Measurements from ENCODE around the gene GRK1.
A peak's percentile ranks its signal among the peaks of the same experiment; 100 is the strongest.

The GRK1 gene

DNA sequence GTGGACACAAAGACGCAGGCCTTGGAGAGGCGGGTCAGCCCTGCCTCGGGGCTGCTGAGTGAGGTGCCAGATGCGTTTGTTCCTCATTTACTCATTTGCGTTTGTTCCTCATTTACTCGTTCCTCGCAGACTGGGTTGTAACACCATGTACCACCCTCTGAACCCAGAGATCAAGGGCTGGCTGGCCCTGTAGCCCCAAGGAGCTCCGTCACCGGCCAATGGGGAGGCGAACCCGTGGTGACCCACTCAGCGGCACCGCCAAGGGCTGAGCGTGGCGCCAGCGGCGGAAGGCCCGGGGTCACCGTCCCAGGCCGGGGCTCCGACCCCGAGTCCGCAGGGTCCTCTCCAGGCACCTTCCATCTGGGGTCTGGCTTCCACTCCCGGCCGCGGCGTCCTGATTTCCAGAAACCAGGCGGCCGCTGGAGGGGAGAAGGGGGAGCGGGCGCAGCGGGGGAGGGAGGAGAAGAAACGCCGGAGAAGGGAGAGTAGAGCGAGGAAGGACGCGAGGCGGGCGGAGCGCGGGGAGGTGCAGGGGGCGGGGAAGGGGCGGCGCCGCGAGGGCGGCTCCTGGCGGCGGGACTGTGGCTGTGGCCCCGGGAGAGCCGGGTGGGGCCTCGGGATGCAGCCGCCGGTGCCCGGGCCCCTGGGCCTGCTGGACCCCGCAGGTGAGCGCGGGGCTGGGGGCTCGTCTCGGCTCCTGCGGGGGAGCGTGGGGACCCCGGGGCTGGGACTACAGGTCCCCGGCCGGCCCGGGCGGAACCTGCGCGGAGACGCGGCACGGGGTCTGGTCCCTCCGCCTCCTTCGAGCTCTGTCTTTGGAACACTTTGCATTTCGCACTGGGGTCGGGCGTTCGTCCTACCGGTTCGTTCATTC lies 91.9 kb downstream of the GRK1 start, which contains the start of gene TMEM255B:
Gene TMEM255B, plus strand, starts transcription at position 576 of the 874 bp plus-strand sequence. Its CDS starts 44 bp downstream, at position 620.
- DNase-seq (ENCODE audit: low read depth, low spot score), result peak; percentile 63

DNA sequence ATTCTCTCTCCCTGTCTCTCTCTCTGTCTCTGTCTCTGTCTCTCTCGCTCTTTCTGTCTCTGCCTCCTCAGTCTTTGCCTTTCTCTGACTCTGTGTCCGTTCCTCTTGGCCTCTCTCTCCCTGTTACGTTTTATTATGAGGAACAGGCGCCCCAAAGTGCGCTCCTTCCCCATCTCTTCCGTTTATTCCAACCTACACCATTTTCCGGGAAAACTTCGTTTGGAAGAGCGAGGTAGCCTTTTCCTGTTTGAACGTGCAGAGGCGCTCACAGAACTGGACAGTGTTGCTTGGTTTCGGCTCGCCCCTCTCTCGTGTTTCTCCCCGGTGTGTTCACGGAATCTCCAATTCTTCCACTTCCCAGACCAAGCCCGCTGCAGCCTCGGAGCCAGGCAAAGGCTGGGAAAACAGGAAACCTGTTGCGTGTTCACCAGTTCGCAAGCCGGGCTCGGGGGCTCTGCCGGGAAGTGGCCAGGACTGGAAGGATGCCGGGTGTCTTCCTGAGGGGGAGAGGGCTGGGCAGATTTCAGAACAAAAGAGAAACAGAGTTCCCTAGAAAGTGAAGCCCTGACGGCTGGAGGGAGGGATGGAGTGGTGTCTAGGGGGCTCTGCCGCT lies 92.6 kb downstream of the GRK1 start:
- peak; percentile 27 for DNase-seq (ENCODE audit: low read depth, low spot score)

DNA sequence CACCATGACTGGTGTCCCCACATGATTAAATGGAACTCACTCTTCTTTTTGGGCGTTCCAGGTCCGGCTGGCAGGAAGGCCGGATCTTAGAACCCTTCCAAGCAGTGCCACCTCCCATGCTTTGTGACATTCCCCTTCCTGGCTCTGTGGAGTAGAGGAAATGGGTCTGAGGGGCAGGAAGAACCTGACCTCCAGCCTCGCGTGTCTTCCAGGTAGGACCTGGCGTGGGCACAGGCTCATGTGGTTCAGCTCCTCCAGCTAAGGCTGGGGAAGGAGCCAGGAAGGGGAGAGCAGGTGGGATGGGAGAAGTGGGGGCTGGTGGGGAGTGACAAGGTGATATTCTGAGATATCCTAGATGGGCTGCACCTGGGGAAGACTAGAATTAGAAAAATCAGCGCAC lies 94.1 kb downstream of the GRK1 start:
- no peak for DNase-seq (ENCODE audit: low read depth, low spot score)

DNA sequence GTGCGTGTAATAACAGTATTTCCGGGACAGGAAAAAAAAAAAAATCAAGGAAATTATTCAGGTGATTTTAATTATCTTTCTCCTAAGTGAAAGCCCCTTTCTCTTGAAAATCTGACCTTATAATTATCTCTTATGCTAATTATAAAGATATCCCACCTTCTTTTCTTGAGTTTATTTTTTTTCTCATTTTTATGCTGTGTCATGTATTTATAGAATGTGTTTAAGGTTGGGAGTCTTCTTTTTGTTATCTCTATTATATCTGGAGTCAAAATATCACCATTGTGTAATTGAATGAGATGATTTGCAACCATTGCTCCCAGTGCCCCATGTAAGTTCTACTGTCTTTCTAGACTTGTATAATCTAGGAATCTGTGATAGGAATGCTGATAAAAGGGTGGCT lies 95.1 kb downstream of the GRK1 start:
- no peak for DNase-seq (ENCODE audit: low read depth, low spot score)

DNA sequence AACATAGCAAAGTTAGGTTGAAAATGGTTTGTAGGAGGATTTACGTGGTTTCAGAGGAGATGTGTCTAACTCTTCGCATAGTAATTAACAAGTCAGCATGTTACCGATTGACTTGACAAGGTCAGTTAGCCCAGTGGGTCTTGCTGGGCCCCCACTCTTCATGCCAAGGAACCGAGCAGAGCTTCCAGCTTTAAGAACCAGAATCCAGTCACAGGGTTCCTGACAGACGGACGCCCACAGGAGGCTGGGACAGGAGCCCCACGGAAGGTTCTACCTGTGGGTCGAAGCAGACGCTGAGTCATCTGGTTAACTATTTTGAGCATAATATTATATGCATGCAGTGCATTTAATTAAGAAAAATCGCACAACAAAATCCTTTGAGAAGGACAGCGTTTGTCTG lies 95.5 kb downstream of the GRK1 start:
- DNase-seq (ENCODE audit: low read depth, low spot score), result no peak

DNA sequence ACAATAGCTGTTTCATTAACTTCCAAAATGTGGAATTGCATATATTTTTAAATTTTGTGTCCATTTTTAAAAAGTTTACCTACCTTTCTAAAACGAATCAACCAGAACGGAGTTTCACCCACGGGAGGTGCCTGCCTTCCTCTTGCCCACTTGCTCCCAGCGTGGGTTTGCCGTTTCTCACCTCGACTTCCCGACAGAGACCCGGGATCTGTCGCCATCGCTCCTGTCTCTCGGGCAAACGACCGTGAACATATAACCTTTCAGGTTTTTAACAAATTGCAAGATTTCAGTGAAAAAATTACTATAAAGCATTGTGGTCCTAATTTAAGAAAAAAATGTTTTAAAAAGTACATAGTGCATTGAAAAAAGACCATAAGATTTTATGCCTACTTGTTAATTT lies 96.2 kb downstream of the GRK1 start:
- no peak for DNase-seq (ENCODE audit: low read depth, low spot score)

DNA sequence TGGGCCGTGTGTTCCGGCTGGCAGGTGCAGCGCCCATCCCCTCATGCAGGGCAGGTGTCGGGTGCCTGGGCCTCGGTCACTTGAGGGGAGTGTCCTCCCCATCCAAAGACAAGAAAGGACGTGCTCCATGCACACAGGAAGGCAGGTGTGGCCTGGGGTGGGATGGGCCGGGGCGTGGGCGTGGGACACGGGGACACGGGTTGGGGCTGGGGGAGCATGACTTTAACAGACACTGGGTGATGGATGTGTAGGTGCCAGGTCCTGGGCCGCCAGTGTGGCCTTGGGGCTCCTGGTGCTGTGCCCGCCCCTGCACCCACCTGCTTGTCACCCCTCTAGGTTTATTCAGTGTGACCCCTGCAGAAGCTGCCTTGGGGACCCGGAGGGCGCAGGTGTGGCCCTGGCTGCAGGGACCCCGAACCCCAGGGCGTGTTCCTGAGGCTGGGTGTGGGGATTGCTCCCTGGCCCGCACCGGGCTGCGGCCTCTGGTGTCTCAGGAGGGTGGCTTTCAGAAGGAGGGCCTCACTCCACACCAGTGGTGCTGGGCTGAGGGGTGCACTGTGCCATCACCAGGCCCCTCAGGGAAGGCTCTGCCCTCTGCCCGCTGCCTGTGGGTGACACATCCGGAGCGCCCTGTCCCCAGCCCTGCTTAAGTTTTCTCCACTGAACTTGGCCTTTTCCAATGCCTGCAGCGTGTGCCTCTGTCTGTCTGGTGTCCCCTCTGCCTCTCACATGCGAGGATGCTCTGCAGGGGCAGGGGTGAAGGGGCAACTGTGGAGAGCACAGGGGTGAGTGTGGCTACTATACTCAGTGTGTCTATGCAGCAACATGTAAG lies 97.2 kb downstream of the GRK1 start:
- DNase-seq (ENCODE audit: low read depth, low spot score), result no peak

DNA sequence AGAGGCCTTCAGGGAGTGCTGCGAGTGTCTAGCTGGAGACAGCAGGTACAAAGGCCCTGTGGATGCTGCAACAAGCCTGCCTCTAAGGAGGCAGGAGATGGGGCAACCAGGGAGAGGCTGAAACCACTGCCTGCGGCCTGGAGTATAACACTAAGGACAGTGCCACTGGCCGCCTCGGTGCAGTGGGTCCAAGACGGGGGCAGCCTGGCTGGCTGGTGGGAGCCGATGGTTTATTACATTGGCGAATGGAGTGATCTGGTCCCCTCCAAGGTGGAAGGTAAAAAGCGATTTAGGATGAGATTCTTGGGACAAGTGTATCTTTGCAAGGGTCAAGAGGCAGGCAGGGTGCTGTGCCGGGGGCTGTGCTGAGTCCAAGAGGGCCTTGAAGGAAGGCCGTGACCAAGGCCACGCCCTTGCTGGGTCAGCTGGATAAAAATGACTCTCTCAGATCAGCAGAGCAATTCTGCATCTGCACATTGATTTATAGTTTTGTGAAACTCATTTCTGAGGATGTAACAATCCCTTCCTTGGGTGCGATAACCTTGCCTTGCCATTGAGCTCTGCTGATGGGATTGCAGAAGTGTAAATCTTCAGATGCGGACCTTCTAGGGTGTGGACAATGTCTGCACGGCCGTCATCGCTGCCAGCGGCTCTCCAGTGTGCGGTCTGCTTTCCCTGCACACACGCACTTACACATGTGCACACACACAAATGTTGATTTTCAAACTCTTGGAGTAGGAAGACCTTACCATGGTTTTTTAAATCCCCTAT lies 98.0 kb downstream of the GRK1 start:
- no peak for DNase-seq (ENCODE audit: low read depth, low spot score)

DNA sequence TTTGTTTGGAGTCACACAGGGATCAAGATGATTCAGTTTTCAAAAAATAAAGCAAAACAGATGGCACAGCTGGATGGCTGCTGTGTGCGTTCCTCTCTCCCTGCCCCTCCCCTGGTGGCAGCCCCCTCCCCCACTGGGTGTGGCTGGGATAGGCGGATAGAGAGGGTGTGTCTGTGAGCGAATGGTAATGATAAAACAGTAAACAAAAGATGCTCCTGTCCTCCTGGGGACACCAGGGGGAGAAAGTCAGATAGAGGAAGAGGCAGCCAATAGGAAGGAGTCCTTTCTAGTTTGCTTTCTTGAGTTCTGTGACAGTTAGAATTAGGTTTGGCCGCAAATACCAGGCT lies 98.5 kb downstream of the GRK1 start:
- DNase-seq (ENCODE audit: low read depth, low spot score), result no peak

DNA sequence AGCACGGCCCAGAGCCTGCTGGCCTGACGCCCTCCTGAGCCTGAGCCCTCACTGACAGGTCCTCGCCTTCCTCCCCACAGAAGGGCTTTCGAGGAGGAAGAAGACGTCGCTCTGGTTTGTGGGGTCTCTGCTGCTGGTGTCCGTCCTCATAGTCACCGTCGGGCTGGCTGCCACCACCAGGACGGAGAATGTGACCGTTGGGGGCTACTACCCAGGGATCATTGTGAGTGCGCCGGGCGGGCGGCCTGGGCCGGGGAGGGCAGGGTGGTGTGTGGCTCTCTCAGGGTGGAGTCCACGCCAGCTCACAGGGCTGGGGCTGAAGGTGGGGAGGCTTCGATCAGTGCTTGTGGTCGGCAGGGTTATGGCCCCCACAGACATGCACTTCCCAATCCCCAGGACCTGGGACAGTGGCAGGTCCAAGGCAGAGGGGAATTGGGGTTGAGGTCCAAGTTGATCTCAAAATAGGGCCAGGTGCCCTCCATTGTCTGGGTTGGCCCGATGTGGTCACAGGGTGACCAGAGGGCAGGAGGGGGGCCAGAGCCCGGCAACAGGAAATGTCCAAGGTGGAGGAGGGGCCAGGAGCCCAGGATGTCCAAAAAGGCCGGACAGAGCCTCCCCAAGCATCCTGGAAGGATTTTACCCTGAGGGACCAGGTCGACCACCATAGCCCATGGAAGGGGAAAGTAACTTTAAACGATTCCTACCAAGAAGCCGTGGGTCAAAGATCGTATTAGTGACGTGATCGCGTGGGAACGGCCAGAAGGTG lies 99.2 kb downstream of the GRK1 start:
- no peak for DNase-seq (ENCODE audit: low read depth, low spot score)

DNA sequence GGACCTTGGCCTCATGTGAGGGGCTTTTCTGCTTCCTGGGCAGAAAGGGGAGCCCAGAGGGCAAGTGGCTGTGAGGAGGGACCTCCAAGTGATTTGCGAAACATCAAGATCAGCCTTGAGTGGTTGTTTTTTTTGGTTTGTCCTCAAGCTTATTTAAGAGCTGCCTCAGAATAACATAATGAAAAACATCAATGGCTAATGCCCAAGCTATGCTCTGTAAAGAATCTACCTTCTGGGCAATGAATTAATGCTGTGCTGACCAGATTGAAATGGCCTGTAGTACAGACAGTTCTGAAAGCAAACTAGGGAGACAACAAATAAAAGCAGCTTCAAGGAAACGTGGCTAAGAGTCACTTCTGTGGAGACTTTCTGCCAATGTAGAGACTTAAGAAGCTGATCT lies 100.3 kb downstream of the GRK1 start:
- DNase-seq (ENCODE audit: low read depth, low spot score), result no peak

DNA sequence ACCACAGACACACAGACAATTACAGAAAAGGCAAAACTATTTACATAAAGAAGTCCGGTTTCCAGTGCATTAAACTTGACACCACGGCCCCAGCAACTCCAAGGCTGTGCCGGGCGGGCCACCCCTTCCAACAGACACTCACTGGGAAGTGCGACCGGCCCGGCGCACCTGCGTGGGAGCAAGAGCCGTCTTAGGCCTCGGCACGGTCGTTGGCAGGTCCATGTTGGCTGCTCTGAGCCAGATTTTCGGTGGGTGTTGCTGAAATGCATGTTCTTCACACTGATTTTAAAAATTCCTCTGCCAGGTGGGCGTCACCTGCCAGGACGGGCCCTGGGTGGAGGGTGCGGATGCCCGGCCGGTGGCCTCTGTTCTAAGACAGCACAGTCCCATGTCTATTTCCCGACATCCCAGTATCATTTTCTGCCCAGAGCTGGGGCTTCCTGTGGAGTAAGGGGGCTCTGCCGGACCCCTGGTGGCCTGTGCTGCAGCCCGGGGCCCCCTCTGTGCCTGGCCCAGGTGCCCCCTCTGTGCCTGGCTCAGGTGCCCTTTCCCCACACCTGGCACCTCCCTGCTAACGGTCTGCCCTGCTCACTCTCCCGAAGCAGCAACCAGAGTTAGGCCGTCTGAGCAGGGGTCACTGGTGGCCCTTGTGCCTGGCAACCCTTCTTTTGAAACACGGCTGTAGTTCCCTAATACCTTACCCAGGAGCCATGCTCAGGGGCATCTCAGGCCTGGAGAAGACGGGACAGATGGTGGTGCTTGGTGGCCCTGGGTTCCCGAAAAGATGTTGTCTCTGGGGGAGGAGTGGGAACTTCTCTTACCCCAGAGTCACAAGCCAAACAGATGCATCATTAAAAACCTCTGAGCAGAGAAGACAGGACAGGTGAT lies 101.2 kb downstream of the GRK1 start:
- DNase-seq (ENCODE audit: low read depth, low spot score), result no peak

DNA sequence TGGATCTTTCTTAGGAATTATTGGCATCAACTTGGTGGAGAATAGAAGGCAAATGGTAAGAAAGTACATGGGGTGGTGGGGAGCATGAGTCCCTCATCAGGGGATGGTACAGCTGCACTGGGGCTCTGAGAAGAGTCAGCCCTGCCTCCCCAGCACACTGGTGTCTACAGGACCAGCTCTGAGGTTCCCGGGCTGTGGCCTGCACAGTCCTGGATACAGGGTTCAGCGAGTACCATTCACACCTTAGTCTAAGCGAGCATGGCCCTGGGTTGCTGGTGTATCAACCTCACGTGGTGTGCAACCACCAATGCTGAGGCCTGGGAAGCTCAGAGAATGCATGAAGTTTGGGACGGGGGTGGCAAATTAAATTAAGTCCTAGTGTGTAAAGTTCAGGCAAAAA lies 102.1 kb downstream of the GRK1 start:
- DNase-seq (ENCODE audit: low read depth, low spot score), result no peak

DNA sequence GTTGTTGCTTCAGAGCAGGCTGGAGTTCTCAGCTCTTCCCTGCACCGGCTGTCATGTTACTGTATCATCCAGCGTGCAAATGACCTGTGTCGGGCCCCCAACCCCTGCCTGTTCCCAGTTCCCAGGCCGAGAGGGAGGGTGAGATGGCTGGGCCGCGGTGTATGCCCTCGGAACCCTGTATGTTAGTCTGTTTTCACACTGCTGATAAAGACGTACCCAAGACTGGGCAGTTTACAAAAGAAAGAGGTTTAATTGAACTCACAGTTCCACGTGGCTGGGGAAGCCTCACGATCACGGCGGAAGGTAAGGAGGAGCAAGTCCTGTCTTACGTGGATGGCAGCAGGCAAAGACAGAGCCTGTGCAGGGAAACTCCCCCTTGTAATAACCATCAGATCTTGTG lies 102.9 kb downstream of the GRK1 start:
- no peak for DNase-seq (ENCODE audit: low read depth, low spot score)

DNA sequence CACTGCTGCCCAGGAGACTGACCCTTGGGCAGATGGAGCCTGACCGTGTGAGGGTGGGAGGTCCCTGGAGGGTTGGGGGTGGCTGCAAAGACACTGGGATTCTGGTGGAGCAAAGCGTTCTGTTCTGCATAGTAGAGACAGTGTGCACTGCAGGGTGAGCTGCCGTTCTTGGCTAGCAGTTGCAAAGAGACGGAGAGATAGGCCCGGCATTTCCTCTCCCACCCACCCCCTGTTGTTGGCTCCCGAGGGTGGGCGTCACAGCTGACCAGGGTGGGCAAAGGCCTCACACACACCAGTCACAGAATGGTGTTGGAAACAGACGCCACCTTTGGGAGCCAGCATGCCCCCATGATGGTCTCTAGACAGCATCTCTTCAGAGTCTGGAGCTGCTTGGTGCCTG lies 103.4 kb downstream of the GRK1 start:
- no peak for DNase-seq (ENCODE audit: low read depth, low spot score)

DNA sequence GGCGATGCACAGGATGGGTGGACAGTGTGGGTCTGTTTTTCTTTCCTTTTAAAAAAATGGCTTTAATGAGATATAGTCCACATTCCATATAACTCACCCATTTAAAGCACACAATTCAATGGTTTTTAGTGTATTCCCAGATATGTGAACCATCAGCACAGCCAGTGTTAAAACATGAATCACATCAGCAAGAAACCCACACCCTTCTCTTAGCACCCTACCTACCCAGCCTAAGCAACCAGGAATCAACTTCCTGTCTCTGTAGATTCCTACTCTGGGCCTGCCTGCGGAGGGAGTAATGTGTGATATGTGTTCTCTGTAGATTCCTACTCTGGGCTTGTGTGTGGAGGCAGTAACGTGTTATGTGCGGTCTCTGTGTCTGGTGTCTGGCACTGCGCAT lies 103.9 kb downstream of the GRK1 start:
- no peak for DNase-seq (ENCODE audit: low read depth, low spot score)

DNA sequence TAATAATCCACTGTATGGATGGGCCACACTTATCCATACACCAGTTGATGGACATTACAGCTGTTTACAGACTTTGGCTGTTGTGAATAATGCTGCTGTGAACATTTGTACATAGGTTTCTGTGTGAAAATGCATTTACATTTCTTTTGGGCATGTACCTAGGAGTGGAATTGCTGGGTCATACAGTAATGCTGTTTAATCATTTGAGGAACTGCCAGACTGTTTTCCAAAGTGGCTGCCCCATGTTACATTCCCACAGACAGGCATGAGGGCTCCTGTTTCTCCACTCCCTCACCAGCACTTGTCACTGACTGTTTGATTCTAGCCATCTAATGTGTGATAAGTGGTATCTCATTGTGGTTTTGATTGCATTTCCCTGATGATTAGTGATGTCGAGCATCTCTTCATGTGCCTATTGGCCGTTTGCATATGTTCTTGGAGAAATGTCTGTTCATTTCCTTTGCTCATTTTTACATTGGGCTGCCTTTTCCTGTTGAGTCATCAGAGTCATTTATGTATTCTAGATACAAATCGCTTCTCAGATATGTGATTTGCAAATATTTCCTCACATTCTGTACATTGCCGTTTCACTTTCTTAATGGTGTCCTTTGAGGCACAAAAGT lies 104.8 kb downstream of the GRK1 start:
- no peak for DNase-seq (ENCODE audit: low read depth, low spot score)

DNA sequence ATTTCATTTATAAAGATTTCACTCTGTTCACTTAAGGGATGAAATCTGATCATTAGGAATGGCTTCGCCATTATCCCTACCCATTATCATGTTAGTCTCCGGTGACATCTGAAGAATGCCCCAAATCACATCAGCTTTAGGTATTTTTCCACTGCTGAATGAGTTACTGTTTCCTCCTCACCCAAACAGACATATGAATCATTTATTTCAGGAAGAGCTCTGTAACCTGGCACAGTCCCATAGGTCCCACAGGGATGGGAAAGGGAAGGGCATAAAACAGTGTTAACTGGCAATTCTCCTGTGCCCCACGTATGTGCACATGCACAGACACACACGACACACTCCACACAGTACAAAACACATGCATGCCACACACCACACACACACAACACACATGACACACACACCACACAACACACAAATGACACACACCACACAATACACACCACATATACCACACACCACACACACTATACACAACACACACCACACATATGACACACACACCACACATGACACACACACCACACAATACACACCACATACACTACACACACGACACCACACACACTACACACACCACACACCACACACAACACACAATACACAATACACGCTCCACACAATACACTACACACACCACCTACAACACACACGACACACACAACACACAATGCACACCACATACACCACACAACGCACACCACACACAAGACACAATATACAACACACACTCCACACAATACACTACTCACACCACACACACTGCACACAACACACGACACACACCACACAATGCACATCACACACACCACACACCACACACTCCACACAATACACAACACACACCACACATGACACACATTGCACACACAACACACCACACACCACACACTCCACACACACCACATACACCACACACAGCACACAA lies 107.4 kb downstream of the GRK1 start:
- DNase-seq (ENCODE audit: low read depth, low spot score), result no peak

All from ELF-1 (cell line).